WTC11 (cell line): ENCODE data around the gene ACAA1. TPM values are rescaled to one million over a fixed set of nuclear protein-coding genes. Genes with fewer than 3 reads are reported as not detected.

Experiments used
- ARID4B ChIP-seq: sonication (generic); formaldehyde crosslinking; IDR thresholded peaks from 2 replicates; pipeline ENCODE4 v1.8.0; 2023; ENCODE audit warnings: missing genetic modification reagents, mild to moderate bottlenecking, borderline replicate concordance
- CDX4 ChIP-seq: fragments of 250-450 bp; sonication (Bioruptor Pico); IDR thresholded peaks from 2 replicates; pipeline ENCODE4 v1.9.0; 2021; ENCODE audit warnings: moderate library complexity, mild to moderate bottlenecking, inconsistent platforms, borderline replicate concordance
- CREM ChIP-seq: sonication (generic); formaldehyde crosslinking; IDR thresholded peaks from 2 replicates; pipeline ENCODE4 v1.8.1; 2022; ENCODE audit warnings: mild to moderate bottlenecking, missing genetic modification reagents, moderate library complexity
- E2F4 ChIP-seq: sonication (generic); formaldehyde crosslinking; IDR thresholded peaks from 2 replicates; pipeline ENCODE4 v1.8.1; 2022; ENCODE audit warnings: low read depth, mild to moderate bottlenecking, moderate library complexity, missing genetic modification reagents, borderline replicate concordance
- EMX1 ChIP-seq: fragments of 250-450 bp; sonication (Bioruptor Pico); IDR thresholded peaks from 2 replicates; pipeline ENCODE4 v1.8.0; 2021; ENCODE audit warnings: mild to moderate bottlenecking
- ESRRA ChIP-seq: sonication (generic); formaldehyde crosslinking; IDR thresholded peaks from 2 replicates; pipeline ENCODE4 v1.8.1; 2022; ENCODE audit warnings: mild to moderate bottlenecking, missing genetic modification reagents, borderline replicate concordance
- FOXP4 ChIP-seq: sonication (generic); formaldehyde crosslinking; IDR thresholded peaks from 2 replicates; pipeline ENCODE4 v1.8.0; 2022; ENCODE audit warnings: mild to moderate bottlenecking, missing genetic modification reagents
- GRHL2 ChIP-seq: fragments of 250-450 bp; sonication (Bioruptor Pico); IDR thresholded peaks from 2 replicates; pipeline ENCODE4 v1.8.0; 2022; ENCODE audit warnings: mild to moderate bottlenecking, moderate library complexity; ENCODE audit not compliant: insufficient replicate concordance, severe bottlenecking
- MAX ChIP-seq: sonication (generic); formaldehyde crosslinking; IDR thresholded peaks from 2 replicates; pipeline ENCODE4 v1.8.0; 2022; ENCODE audit warnings: mild to moderate bottlenecking, missing genetic modification reagents
- MLX ChIP-seq: sonication (generic); formaldehyde crosslinking; IDR thresholded peaks from 2 replicates; pipeline ENCODE4 v1.8.1; 2023; ENCODE audit warnings: mild to moderate bottlenecking, missing genetic modification reagents, moderate library complexity
- MXD4 ChIP-seq: fragments of 250-450 bp; sonication (Bioruptor Pico); IDR thresholded peaks from 2 replicates; pipeline ENCODE4 v1.8.0; 2021; ENCODE audit warnings: mild to moderate bottlenecking, moderate library complexity, borderline replicate concordance
- NFATC4 ChIP-seq: fragments of 250-450 bp; sonication (Bioruptor Pico); IDR thresholded peaks from 2 replicates; pipeline ENCODE4 v1.9.0; 2021; ENCODE audit warnings: mild to moderate bottlenecking
- NR2C2 ChIP-seq: sonication (generic); formaldehyde crosslinking; IDR thresholded peaks from 2 replicates; pipeline ENCODE4 v1.8.0; 2022; ENCODE audit warnings: mild to moderate bottlenecking, missing genetic modification reagents
- PRRX2 ChIP-seq: fragments of 250-450 bp; sonication (Bioruptor Pico); IDR thresholded peaks from 2 replicates; pipeline ENCODE4 v1.8.0; 2021; ENCODE audit warnings: mild to moderate bottlenecking
- SP1 ChIP-seq: sonication (generic); formaldehyde crosslinking; conservative IDR thresholded peaks from 2 replicates; pipeline ENCODE4 v1.8.1; 2022; ENCODE audit warnings: missing genetic modification reagents
- ZMAT4 ChIP-seq: fragments of 250-450 bp; sonication (Bioruptor Pico); IDR thresholded peaks from 2 replicates; pipeline ENCODE4 v1.9.0; 2021; ENCODE audit warnings: mild to moderate bottlenecking
- ZNF425 ChIP-seq: fragments of 250-450 bp; sonication (Bioruptor Pico); conservative IDR thresholded peaks from 2 replicates; pipeline ENCODE4 v1.9.0; 2021; ENCODE audit warnings: mild to moderate bottlenecking
- ZSCAN18 ChIP-seq: fragments of 250-450 bp; sonication (Bioruptor Pico); IDR thresholded peaks from 2 replicates; pipeline ENCODE4 v2.1.2; 2022; ENCODE audit warnings: mild to moderate bottlenecking, moderate library complexity
- total RNA-seq: library from RNA; stranded (reverse); gene quantifications from 3 replicates; pipeline ENCODE4 v1.2.3, GENCODE V29; 2021
- TF ChIP-seq, protein P1 (sequence below): sonication (generic); formaldehyde crosslinking; IDR thresholded peaks from 2 replicates; pipeline ENCODE4 v1.8.1; 2023; ENCODE audit warnings: mild to moderate bottlenecking, missing genetic modification reagents
- TF ChIP-seq, protein P2 (sequence below): sonication (generic); formaldehyde crosslinking; IDR thresholded peaks from 2 replicates; pipeline ENCODE4 v1.8.1; 2022; ENCODE audit warnings: low read depth, missing genetic modification reagents, borderline replicate concordance

ACAA1 gene
- total RNA-seq, 1 experiment from 2014 or later: 46.5 TPM

GRCh38 chr3:38164952-38165721 is 28.2 kb upstream of the ACAA1 start, which contains the start of gene OXSR1 (continued):
- no peak for TF ChIP-seq E2F4 (CRISPR knock-in tag)
- TF ChIP-seq FOXP4 (CRISPR knock-in tag): peak; percentile 58; the same call in 1 of the 2 replicates
- TF ChIP-seq EMX1: no peak
- no peak for TF ChIP-seq PRRX2 (CRISPR knock-in tag)
- TF ChIP-seq SP1 (CRISPR knock-in tag): peak; percentile 72; the same call in 1 of the 2 replicates
- no peak for TF ChIP-seq GRHL2
- no peak for TF ChIP-seq MLX
- no peak for TF ChIP-seq CDX4 (CRISPR knock-in tag)
- TF ChIP-seq, protein P1, sequence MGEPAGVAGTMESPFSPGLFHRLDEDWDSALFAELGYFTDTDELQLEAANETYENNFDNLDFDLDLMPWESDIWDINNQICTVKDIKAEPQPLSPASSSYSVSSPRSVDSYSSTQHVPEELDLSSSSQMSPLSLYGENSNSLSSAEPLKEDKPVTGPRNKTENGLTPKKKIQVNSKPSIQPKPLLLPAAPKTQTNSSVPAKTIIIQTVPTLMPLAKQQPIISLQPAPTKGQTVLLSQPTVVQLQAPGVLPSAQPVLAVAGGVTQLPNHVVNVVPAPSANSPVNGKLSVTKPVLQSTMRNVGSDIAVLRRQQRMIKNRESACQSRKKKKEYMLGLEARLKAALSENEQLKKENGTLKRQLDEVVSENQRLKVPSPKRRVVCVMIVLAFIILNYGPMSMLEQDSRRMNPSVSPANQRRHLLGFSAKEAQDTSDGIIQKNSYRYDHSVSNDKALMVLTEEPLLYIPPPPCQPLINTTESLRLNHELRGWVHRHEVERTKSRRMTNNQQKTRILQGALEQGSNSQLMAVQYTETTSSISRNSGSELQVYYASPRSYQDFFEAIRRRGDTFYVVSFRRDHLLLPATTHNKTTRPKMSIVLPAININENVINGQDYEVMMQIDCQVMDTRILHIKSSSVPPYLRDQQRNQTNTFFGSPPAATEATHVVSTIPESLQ: no peak
- no peak for TF ChIP-seq ZMAT4 (CRISPR knock-in tag)
- no peak for TF ChIP-seq ZSCAN18
- TF ChIP-seq, protein P2, sequence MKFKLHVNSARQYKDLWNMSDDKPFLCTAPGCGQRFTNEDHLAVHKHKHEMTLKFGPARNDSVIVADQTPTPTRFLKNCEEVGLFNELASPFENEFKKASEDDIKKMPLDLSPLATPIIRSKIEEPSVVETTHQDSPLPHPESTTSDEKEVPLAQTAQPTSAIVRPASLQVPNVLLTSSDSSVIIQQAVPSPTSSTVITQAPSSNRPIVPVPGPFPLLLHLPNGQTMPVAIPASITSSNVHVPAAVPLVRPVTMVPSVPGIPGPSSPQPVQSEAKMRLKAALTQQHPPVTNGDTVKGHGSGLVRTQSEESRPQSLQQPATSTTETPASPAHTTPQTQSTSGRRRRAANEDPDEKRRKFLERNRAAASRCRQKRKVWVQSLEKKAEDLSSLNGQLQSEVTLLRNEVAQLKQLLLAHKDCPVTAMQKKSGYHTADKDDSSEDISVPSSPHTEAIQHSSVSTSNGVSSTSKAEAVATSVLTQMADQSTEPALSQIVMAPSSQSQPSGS (CRISPR knock-in tag): no peak
- no peak for TF ChIP-seq ZNF425 (CRISPR knock-in tag)
- TF ChIP-seq MAX (CRISPR knock-in tag): peak; percentile 78
- TF ChIP-seq MXD4: no peak
- TF ChIP-seq NR2C2 (CRISPR knock-in tag): no peak
- TF ChIP-seq ARID4B (CRISPR knock-in tag): 0 out of 2 replicates have a peak, but pooled peaks have one; percentile 37
- peak; percentile 93 for TF ChIP-seq CREM
- TF ChIP-seq ESRRA: no peak
- TF ChIP-seq NFATC4: no peak
